VCaP (cell line): ENCODE results near the gene ZNF207.
"Not testable (repeated sequence)": the region's sequence is repeated elsewhere in the genome, so short reads cannot be mapped to it uniquely, and the experiment has no call there.

Experiments used
- H3K27ac ChIP-seq: fragments of 450-650 bp; 2 replicates; pipeline ENCODE4 v1.5.1; 2017
- CTCF ChIP-seq: fragments of 450-650 bp; conservative IDR thresholded peaks from 2 replicates; pipeline ENCODE4 v1.5.1; 2017; ENCODE audit warnings: mild to moderate bottlenecking, moderate library complexity

ZNF207 gene

GRCh38 chr17:32314636-32315035 is 35.3 kb upstream of the ZNF207 start:
- TF ChIP-seq CTCF = no peak
- H3K27ac ChIP-seq = no peak overlapping the region

- H3K27ac ChIP-seq = no peak overlapping the region
- TF ChIP-seq CTCF = no peak
Measured at GRCh38 chr17:32315171-32315570, 34.8 kb upstream of the ZNF207 start.

- H3K27ac ChIP-seq = not testable (repeated sequence)
Measured at GRCh38 chr17:32316653-32317052, 33.3 kb upstream of the ZNF207 start.

GRCh38 chr17:32317353-32317752 is 32.6 kb upstream of the ZNF207 start:
- no peak for TF ChIP-seq CTCF
- no peak overlapping the region for H3K27ac ChIP-seq

- no peak overlapping the region for H3K27ac ChIP-seq
- TF ChIP-seq CTCF = no peak
Measured at GRCh38 chr17:32318071-32318470, 31.9 kb upstream of the ZNF207 start.

- peak; percentile 100 for TF ChIP-seq CTCF
- no peak overlapping the region for H3K27ac ChIP-seq
Measured at GRCh38 chr17:32319548-32319905, 30.4 kb upstream of the ZNF207 start.

- not testable (repeated sequence) for H3K27ac ChIP-seq
Measured at GRCh38 chr17:32320080-32320479, 29.9 kb upstream of the ZNF207 start.

GRCh38 chr17:32320847-32321246 is 29.1 kb upstream of the ZNF207 start:
- no peak overlapping the region for H3K27ac ChIP-seq
- TF ChIP-seq CTCF = no peak

GRCh38 chr17:32323046-32323445 is 26.9 kb upstream of the ZNF207 start:
- no peak overlapping the region for H3K27ac ChIP-seq
- no peak for TF ChIP-seq CTCF
